ENCODE data around the gene LIMK2. TPM values are rescaled to one million over a fixed set of nuclear protein-coding genes. Genes with fewer than 3 reads are reported as not detected.
A peak's percentile ranks its signal among the peaks of the same experiment; 100 is the strongest.
"Not testable (repeated sequence)": the region's sequence is repeated elsewhere in the genome, so short reads cannot be mapped to it uniquely, and the experiment has no call there.

Gene LIMK2
- total RNA-seq, 1 donor from 2014 or later: 51.2 TPM

DNA sequence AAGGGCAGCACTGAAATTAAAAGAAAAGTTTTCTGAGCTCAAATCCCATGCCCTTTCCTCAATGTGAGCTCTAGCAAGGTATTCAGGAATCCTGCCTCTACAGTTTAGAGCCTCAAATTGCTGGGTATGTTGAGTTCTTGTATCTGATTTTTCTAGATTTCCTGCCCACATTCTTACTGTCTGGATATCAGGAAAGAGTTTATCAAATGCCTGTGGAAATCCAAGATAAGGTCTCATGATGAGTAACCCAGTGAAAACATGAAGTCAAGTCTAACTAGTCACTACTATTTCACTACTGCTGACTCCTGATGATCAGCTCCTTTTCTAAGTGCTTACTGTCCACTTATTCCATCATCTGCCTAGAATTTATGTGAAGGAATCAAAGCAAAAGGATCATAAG is 29.8 kb downstream of the LIMK2 start:
- peak in 1 of 2 donors; percentile 59 for DNase-seq (ENCODE audit: low read depth in 2 of 2)

- peak in 1 of 2 donors; percentile 69 for DNase-seq (ENCODE audit: low read depth in 2 of 2)
Measured at GRCh38 chr22:31243339-31244045, 31.4 kb downstream of the LIMK2 start.

- DNase-seq (ENCODE audit: low read depth in 2 of 2): peak; percentile 34 to 82
Measured at GRCh38 chr22:31244046-31244942, 32.2 kb downstream of the LIMK2 start.

DNA sequence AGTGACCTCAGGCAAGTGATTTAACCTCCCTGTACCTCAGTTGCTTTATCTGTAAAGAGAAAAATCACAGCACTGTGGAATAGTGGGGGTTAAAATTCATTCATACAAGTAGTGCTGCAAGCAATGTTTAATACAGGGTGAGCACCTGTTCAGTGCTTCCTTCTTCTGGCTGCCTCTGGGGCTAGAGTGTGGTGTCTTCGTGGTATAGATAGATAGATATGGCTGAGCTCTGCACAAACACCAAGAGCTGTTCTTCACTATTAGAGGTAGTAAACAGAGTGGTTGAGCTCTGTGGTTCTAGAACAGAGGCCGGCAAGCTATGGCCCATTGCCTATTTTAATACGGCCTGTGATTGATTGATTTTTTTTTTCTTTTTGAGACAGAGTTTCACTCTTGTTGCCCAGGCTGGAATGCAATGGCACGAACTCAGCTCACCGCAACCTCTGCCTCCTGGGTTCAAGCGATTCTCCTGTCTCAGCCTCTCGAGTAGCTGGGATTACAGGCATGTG is 32.9 kb downstream of the LIMK2 start:
- DNase-seq (ENCODE audit: low read depth in 2 of 2): no peak

DNA sequence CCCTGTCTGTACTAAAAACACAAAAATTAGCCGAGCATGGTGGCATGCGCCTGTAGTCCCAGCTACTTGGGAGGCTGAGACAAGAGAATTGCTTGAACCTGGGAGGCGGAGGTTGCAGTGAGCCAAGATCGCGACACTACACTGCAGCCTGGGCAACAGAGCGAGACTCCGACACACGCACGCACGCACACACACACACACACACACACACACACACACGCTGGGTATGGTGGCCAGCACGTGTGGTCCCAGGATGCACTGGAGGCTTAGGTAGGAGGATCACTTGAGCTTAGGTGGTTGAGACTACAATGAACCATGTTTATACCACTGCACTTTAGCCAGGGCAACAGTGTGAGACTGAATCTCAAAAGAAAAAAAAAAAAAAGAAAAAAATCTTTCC is 33.9 kb downstream of the LIMK2 start:
- not testable (repeated sequence) for DNase-seq (ENCODE audit: low read depth in 2 of 2)

- DNase-seq (ENCODE audit: low read depth in 2 of 2): no peak
Measured at GRCh38 chr22:31246687-31247086, 34.6 kb downstream of the LIMK2 start.

DNA sequence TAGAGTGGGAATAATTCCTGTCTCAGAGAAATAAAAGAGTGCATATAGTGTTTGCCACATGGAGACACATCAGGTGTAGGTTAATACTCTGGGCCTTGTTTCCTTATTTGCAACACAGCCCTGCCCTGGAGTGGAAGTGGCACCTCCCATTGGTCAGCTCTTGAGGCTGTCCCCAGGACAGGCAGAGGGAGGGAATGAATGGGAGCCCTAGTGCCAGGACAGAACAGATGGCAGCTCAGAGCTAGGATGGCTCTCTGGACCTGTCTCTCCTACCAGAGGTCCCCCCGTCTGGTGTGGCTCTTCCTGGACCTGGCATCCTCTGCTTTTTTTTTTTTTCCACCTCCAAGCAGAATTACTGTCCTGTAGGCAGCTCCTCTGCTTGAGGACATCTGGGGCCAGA is 35.6 kb downstream of the LIMK2 start:
- DNase-seq (ENCODE audit: low read depth in 2 of 2): no peak

DNA sequence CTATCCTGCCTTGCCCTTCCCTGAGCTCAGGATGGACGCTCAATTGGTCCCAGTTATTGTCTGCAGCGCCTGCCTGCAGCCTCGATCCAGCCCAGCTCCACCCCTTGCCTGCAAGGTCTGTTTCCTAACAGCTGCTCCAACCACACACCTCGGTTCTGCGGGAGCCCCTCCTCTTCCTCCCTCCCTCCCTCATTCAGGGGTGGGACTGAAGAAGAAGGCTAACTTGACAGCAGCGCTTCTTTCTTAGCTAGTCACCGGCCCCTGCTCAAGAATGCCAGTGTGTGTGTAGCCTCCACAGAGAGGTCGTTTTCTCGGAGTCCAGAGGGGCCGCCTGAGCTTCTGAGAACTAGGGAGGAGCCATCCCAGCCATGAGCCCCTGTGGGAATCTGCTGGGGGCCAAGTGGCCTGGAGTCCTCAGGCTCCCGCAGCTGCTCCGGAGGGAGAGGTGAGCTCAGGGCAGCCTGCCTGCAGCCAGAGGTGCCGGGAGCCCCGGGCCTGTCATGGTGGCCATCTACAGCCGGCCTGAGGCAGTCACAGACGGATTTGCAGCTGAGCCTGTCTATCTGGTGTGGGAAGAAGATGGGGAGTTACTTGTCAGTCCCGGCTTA is 36.1 kb downstream of the LIMK2 start:
- DNase-seq (ENCODE audit: low read depth in 2 of 2): peak; percentile 69 to 71

DNA sequence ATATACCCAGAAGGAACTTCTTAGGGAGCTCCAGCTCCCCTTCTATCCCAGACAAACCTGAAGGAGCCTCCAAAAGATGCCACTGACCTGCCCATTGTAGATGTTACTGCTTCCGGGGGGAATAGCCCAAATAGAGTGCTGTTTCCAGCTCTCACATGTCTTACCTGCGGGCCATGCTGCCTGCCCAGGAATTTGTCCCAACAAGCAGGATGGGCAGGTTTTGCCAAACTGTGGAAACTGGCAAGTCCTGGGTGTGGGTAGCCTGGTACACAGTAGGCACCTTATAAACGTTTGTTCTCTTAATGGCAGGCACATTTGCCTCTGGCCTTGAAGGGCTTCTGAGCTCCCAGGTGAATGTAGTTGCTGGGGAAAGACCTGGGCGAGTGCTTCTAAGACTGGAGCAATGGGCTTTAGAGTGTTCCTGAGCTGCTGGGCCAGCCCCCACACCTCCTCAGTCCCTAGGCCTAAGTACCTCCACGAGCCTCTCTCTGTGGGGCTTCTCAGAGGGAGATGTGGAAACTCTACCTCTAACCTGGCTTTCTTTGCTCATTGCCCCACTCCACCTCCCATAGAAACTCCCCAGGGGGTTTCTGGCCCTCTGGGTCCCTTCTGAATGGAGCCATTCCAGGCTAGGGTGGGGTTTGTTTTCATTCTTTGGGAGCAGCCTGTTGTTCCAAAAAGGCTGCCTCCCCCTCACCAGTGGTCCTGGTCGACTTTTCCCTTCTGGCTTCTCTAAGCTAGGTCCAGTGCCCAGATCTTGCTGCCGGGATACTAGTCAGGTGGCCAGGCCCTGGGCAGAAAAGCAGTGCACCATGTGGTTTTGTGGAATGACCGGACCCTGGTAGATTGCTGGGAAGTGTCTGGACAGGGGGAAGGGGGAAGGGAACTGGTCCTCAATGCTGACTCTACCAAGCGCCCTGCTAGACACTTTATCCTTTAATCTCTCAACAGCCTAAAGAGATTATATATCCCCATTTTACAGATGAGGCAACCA is 37.2 kb downstream of the LIMK2 start:
- no peak for DNase-seq (ENCODE audit: low read depth in 2 of 2)

GRCh38 chr22:31250740-31251600 is 38.9 kb downstream of the LIMK2 start:
- no peak for DNase-seq (ENCODE audit: low read depth in 2 of 2)

- DNase-seq (ENCODE audit: low read depth in 2 of 2): peak; percentile 87 to 93
Measured at GRCh38 chr22:31253949-31254348, 41.9 kb downstream of the LIMK2 start.

DNA sequence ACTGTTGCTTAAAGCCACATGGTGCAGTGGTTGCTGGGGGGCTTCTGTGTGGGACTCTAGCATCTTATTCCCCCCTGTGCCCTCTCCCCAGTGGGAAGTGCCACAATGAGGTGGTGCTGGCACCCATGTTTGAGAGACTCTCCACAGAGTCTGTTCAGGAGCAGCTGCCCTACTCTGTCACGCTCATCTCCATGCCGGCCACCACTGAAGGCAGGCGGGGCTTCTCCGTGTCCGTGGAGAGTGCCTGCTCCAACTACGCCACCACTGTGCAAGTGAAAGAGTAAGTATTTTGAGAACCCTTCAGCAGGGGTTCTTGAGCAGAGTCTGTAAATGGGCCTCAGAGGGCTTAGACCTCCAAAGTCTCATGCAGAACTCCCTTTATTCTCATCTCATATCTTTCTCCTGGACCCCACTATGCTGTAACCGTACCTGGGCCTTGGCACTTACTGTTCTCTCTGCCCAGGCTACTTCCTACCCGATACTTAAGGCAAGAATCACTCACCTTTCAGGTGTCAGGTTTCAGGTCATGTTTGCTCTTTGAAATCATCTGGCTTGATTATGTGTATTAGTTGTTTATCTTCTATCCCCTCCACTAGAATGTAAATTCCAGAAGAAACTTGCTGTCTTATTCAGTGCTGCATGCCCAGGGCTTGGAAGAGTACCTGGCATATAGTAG is 47.8 kb downstream of the LIMK2 start:
- DNase-seq (ENCODE audit: low read depth in 2 of 2): no peak

- DNase-seq (ENCODE audit: low read depth in 2 of 2): no peak
Measured at GRCh38 chr22:31260474-31260856, 48.4 kb downstream of the LIMK2 start.

DNA sequence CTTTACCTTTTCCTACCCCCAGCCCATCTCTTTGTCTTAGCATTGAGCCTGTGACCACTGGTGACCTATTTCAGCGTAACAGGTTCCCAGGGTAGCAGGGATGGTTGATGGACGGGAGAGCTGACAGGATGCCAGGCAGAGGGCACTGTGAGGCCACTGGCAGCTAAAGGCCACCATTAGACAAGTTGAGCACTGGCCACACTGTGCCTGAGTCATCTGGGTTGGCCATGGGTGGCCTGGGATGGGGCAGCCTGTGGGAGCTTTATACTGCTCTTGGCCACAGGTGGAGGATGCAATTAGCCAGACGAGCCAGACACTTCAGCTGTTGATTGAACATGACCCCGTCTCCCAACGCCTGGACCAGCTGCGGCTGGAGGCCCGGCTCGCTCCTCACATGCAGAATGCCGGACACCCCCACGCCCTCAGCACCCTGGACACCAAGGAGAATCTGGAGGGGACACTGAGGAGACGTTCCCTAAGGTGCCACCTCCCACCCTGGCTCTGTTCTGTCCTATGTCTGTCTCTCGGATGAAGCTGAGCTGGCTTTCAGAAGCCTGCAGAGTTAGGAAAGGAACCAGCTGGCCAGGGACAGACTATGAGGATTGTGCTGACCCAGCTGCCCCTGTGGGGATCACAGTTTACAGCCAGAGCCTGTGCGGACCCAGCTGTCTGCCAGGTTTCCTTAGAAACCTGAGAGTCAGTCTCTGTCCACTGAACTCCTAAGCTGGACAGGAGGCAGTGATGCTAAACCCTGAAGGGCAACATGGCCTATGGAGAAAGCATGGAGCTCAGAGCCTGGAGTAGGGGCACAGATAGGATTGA is 50.4 kb downstream of the LIMK2 start:
- DNase-seq (ENCODE audit: low read depth in 2 of 2): no peak

GRCh38 chr22:31263896-31264640 is 52.0 kb downstream of the LIMK2 start:
- DNase-seq (ENCODE audit: low read depth in 2 of 2): no peak

DNA sequence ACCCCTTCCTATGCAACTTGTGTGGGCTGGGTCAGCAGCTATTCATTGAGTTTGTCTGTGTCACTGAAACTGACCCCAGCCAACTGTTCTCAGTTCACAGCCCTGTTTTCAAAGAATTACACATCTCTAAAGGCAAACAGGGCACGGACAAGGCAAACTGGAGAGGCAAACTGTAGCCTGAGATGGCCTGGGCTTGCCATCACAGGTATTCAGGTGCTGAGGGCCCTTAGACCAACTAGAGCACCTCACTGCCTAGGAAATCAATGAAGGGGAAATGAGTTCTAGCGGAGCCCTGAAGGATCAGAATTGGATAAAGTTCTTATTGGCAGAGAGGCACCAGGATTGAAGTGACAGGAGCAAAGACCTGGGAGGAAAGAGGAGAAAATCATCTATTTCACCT is 56.2 kb downstream of the LIMK2 start:
- DNase-seq (ENCODE audit: low read depth in 2 of 2): no peak

DNA sequence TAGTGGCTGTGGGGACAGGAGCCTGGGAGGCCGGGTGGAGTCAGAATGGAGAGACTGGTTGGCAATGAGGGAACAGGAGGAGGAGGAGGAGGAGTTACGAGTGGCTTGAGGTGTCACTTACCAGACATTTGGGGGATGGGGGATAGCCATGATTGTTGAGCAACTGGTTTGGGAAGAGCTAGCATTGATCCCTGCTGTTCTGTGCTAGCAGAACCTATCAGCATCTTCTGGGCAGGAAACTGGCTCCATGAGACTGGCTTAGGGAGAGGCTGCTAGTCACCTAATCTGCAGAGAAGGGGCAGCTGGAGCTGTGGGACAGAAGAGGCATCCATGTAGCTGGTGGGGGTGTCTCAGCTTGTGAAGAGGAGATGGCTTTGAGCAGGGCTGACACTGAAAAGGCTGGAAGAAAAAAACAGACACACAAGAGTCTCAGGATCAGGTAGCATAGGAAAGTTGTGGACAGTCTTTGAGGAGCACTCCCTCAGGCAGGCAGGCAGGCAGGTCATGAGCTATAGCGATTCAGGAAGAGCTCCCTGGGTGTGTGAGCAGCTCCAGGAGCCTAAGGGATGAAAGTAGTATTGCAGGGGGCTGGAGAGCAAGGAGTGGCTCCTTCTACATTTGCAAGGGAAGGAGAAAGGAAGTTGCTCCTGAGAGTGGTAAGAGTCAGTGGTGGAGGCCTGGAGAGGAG is 57.9 kb downstream of the LIMK2 start:
- DNase-seq (ENCODE audit: low read depth in 2 of 2): no peak
